ENCODE data around the gene CASS4.

CASS4 gene

GRCh38 chr20:56430461-56430860 lies 18.4 kb downstream of the CASS4 start:
- no peak for DNase-seq (ENCODE audit: low read depth)
- H3K4me3 ChIP-seq (ENCODE audit: control insufficient read depth, low read depth, low read length): no peak overlapping the region
- no peak for TF ChIP-seq CTCF (IDR thresholded peaks at IDR 0.05; ENCODE audit: control insufficient read depth, insufficient read depth, low read depth, low read length, missing control alignments)

GRCh38 chr20:56430957-56431356 lies 18.9 kb downstream of the CASS4 start:
- TF ChIP-seq CTCF (IDR thresholded peaks at IDR 0.05; ENCODE audit: control insufficient read depth, insufficient read depth, low read depth, low read length, missing control alignments): no peak
- no peak overlapping the region for H3K4me3 ChIP-seq (ENCODE audit: control insufficient read depth, low read depth, low read length)
- DNase-seq (ENCODE audit: low read depth): no peak

- TF ChIP-seq CTCF (IDR thresholded peaks at IDR 0.05; ENCODE audit: control insufficient read depth, insufficient read depth, low read depth, low read length, missing control alignments): no peak
- H3K4me3 ChIP-seq (ENCODE audit: control insufficient read depth, low read depth, low read length): no peak overlapping the region
- no peak for DNase-seq (ENCODE audit: low read depth)
Observed at GRCh38 chr20:56431471-56431870, 19.4 kb downstream of the CASS4 start.

DNA sequence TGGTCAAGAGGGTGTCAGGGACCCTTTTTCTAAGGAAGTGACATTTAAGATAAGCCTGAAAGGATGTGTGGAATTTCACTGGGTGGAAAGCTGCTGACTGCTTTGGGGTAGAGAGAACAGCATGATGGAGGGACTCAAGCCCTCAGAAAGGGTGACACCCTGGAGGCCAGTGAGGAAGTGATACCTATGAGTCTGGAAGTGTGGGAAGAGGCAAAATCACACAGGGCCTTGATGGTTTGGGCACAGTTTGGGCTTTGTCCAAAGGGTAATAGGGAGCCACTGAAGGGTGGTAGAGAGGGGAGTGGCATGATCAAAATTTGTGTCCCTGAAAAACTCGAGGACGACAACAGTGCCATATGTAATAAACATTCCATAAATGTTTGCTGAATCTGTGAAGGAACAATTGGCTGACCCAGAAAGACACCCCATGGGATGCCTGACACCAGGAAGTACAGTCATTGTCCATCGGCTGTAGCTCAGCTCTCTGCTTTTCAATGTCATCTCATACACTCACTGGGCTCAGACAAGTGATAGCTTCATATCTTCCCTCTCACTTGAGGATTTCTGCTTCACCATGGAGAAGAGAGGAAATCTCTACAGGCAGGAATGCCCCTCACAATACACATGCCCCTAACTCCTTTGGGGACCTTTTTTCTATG lies 21.3 kb downstream of the CASS4 start:
- no peak overlapping the region for H3K4me3 ChIP-seq (ENCODE audit: control insufficient read depth, low read depth, low read length)
- DNase-seq (ENCODE audit: low read depth): no peak
- no peak for TF ChIP-seq CTCF (IDR thresholded peaks at IDR 0.05; ENCODE audit: control insufficient read depth, insufficient read depth, low read depth, low read length, missing control alignments)

GRCh38 chr20:56433880-56434255 lies 21.8 kb downstream of the CASS4 start:
- no peak overlapping the region for H3K4me3 ChIP-seq (ENCODE audit: control insufficient read depth, low read depth, low read length)
- TF ChIP-seq CTCF (IDR thresholded peaks at IDR 0.05; ENCODE audit: control insufficient read depth, insufficient read depth, low read depth, low read length, missing control alignments): no peak
- peak; percentile 60 for DNase-seq (ENCODE audit: low read depth)

GRCh38 chr20:56437196-56437960 lies 25.3 kb downstream of the CASS4 start:
- H3K4me3 ChIP-seq (ENCODE audit: control insufficient read depth, low read depth, low read length): no peak overlapping the region
- no peak for DNase-seq (ENCODE audit: low read depth)
- no peak for TF ChIP-seq CTCF (IDR thresholded peaks at IDR 0.05; ENCODE audit: control insufficient read depth, insufficient read depth, low read depth, low read length, missing control alignments)

All from AG09309 (cell line).